ENCODE measurements around the gene UNG.
"Not testable (repeated sequence)": the region's sequence is repeated elsewhere in the genome, so short reads cannot be mapped to it uniquely, and the experiment has no call there.

UNG gene

DNA sequence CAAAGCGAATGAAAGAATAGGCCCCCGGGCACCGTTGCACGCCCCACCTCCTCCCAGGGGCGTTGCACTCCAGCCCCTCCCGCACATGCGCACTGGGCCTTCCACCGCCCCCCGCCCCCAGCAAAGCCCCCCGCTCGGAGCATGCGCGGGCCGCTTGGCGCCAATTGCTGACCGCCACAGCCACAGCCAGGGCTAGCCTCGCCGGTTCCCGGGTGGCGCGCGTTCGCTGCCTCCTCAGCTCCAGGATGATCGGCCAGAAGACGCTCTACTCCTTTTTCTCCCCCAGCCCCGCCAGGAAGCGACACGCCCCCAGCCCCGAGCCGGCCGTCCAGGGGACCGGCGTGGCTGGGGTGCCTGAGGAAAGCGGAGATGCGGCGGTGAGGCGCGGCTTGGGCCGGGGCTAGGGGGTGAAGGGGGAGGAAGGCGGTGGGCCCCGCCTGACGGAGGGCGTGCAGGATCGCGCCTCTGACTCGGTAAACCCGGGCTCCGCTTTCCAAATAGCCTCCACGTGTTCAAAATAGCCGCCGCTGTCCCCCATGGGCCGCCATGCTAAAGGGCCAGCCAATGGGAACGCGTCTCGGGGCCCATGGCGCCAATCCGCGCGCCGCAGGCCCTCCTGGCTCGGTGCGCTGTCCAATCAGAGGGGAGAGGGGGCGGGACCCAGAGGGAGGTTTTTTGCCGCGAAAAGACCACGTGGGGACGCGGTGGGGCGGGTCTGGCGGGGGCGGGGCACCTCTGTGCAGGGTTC, at the start of gene UNG:
Gene UNG, plus strand, starts transcription at position 163 of the 748 bp plus-strand sequence. Its CDS starts 83 bp downstream, at position 246.
- DNase-seq: peak; percentile 92 to 95

DNA sequence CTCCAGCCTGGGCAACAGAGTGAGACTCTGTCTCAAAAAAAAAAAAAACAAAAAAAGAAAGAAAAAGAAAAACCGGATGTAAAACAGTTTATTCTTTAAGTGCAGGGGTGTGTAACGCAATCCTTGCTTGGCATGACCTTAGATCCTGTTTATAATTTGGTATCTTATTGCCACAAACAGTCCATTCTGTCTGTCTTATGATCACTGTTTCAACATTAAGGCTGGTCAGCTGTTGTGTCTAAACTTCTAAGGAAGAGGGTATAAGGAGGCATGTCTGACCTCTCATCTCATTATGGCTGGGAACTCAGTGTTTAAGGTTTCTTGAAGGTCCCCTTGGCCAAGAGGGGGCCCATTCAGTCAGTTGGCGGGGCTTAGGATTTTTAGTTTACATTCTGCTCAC, 48.7 kb upstream of the UNG start:
- not testable (repeated sequence) for DNase-seq

DNA sequence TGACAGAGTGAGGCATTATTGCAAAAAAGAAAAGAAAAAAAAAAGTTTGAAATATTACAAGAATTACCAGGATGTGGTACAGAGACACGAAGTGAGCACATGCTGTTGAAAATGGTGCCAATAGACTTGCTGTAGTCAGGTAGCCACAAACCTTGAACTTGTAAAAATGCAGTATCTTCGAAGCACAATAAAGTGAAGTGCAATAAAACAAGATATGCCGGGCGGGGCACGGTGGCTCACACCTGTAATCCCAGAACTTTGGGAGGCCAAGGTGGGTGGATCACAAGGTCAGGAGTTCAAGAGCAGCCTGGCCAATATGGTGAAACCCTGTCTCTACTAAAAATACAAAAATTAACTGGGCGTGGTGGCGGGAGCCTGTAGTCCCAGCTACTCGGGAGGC, 47.6 kb upstream of the UNG start:
- not testable (repeated sequence) for DNase-seq

DNA sequence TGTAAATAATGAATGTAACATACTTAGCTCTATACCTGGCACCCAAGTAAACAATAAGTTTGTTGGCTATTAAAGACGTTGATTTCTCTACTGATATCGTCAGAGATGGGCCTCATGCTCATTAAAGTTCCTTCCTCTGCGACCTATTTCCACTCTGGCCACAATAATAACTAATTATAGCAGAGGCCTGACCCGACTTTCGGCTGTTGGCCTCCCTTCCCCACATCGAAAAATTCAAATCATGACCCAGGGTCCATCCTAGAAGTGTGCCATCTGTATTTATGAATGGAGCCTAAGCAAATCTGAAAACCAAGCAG, 45.3 kb upstream of the UNG start:
- no peak for DNase-seq

DNA sequence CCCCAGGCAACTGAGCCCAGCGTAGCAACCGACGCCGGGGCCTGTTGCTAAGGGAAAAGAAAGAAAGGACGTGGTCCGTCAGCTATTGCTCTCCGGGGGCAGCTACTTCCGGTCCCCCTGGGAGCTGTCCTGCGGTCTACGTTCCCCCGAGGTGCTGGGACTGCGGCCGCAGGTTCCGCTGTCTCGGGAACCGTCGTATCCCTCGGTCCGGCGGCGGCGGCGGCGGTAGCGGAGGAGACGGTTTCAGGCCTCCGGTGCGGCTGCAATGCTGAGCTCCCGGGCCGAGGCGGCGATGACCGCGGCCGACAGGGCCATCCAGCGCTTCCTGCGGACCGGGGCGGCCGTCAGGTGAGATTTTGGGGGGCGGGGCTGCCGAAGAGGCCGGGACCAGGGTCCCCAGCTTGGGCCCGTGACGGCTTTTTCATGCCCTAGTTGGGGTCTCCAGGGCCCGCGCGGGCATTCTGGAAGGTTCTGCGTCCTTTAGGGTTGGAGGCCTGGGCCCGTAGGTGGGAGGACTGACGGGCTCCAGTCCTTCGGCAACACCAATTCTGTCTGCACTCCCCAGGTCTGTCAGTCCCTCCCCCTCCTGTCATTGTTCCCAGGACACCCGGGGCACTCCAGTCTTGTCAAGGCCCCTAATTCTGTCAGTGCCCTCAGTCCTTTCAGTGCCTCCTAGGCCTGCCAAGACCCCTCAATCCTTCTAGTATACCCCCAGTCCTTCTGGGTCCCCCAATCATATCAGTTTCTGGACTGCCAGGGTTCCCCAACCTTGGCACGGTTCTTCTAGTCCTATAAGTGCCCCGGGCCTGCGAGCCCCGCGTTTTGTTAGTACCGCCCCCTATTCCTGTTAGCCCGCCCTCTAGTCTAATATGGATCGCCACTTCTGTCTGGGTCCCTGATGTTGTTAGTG, 44.7 kb upstream of the UNG start, which contains the start of gene USP30:
Gene USP30, plus strand, starts transcription at position 163 of the 910 bp plus-strand sequence. Its CDS starts 103 bp downstream, at position 266.
- peak; percentile 72 to 84 for DNase-seq

DNA sequence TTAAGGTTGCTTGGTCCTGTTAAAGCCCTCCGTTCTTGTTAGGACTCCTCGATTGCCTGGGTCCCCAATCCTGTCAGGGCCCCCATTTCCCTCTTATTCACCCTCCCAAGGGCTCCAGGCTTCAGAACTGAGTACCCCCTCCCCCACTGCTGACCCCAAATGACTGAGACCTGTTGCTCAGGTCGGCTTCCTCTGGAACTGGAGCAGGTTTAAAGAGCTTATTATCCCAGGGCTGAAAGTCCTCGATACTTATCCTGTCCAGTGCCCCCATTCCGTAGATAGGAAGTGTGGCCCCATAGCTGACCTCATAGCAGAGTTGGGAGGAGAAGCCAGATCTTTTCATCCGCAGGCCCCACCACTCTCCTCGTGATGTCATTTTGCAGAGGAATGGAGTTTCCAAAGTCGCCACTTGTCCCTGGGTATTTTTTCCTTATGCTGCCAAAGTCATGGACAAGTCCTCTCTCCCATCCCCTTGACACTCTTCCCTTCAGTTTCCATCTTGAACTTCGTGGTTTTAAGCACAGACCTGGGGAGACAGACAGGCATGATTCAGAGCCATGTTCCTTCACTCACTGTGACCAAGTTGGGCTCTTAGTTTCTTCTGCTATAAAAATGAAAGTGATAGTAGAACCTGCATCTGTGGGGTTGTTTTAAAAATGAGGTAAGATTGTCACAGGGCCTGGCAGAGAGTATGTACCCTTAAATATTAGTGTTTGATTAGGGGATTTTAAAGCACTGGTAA, 43.8 kb upstream of the UNG start:
- DNase-seq: no peak

DNA sequence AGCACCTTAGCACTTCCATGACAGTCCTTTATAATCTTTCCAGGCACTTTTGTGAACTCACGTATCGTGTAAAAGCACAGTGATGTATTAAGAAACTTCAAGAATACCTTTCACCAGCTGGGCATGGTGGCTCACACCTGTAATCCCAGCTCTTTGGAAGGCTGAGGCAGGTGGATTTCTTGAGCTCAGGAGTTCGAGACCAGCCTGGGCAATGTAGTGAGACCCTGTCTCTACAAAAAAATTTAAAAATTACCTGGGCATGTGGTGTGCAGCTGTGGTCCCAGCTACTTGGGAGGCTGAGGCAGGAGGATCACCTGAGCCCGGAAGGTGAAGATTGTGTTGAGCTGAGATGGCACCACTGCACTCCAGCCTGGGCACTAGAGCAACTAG, 43.3 kb upstream of the UNG start:
- DNase-seq: not testable (repeated sequence)

DNA sequence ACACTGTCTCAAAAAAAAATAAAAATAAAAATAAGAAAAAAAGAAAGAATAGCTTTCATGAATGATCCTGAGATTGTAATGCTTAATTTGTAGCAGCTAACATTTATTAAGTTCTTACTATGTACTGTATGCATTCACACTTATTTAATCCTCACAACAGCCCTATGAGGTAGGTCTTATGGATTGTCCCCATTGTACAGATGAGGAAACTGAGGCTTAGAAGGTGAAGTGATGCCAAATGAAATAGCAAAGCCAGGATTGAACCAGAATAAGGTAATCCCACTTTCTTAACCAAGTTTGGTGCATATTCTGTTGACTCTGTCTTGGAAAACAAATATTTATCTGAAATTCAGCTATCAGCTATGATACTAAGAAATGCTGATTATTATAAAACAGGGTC, 42.9 kb upstream of the UNG start:
- DNase-seq: no peak

DNA sequence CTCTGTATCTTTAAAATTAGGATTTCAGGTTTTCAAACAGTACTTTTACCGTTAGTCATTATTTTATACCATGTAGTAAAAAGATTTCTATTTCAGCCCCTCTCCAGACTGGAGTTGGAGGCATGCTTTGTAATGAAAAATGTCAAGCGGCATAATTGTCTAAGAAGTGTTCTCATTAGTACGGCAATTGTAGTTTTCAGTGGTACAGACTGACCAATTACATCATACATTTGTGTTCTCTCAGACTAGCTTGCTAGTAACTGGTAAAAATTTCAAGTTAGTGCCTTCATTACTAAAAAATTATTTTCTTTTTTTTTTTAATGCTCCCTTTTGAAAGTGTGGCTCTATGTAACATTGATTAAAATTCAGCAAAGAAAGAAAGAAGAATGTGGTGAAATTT, 40.5 kb upstream of the UNG start:
- no peak for DNase-seq

DNA sequence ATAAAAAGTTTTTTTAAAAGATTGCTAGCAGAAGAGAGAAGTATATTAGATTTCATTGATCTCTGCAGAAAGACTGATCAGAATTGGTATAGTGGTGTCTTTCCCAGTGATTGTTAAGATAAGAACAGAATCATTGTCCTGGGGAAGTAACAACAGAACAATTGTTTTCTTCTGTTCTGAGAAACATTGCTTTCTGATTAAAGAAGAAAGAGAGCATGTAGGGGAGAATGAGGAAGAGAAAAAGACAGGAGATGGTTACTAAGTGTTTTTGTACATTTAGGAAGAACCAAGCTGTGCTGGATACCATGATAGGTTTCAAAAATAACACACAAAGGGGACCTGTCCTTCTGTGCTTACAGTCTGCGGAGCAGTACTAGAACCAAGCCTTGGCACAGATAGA, 40.0 kb upstream of the UNG start:
- DNase-seq: no peak

DNA sequence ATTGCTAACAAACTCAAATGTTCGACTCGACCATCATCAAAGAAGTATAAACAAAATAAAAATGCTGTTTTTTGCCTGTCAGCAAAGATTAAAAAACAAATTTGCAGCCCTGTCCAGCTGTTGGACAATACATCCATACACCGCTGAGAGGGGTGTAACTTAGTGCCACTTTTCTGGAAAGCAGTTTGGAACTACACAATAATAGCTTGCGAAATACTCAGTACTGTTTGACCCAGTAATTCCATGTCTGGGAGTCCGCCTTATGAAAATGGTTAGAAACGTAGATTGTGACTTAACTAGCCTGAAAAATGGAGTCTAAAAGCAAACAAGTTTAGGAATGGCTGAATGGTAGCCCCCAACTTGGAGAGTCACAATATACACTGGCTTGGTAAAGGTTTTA, 38.6 kb upstream of the UNG start:
- no peak for DNase-seq

DNA sequence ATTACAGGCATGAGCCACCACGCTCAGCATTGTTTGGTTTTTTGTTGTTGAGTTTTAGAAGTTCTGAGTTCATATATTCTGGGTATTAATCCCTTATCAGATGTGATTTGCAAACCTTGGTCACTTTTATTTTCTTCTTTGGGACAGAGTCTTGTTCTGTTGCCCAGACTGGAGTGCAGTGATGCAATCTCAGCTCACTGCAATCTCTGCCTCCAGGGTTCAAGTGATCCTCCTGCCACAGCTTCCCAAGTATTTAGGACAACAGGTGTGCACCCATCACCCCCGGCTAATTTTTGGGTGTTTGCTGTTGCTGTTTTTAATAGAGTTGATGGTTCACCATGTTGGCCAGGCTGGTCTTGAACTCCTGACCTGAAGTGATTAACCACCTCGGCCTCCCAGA, 33.3 kb upstream of the UNG start:
- DNase-seq: no peak

DNA sequence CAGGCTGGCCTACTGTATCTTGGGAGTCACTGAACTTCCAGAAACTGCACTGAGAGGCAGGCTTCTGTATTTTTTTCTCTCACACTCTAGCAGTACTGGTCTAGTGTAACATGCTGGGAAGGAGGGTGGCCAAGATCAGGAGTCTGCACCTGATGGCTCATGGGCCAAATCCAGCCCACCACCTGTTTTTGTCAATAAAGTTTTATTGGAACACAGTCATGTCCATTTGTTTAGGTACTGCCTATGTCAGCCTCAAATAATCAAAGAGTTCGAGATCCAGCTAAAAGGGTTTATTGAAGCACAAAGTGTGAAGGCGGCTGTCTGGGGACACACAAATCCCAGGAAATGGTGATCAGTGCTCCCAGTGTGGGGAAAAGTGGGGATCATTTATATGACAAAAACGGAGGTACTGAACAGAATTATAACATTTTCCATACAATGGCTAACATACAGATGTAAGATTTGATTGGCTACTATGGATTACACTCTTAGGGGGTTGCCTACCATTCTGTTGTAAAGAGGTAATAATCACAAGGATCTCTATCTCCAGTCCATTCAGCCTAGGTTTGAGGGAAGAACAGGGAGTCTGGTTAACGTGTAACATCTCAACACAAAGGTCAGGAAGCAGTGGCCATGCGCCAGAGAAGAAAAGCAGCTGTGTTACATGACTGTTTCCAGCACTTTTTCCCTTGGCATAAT, 32.1 kb upstream of the UNG start:
- no peak for DNase-seq

DNA sequence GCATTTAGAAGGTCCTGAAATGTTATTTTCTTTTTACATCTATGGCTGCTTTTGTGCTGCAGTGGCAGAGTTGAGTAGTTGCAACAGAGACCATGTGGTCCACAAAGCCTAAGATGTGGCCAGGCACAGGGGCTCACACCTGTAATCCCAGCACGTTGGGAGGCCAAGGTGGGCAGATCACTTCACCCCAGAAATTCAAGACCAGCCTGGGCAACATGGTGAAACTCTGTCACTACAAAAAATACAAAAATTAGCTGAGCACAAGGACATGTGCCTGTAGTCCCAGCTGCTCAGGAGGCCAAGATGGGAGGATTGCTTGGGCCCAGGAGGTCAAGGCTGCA, 31.6 kb upstream of the UNG start:
- DNase-seq: no peak

DNA sequence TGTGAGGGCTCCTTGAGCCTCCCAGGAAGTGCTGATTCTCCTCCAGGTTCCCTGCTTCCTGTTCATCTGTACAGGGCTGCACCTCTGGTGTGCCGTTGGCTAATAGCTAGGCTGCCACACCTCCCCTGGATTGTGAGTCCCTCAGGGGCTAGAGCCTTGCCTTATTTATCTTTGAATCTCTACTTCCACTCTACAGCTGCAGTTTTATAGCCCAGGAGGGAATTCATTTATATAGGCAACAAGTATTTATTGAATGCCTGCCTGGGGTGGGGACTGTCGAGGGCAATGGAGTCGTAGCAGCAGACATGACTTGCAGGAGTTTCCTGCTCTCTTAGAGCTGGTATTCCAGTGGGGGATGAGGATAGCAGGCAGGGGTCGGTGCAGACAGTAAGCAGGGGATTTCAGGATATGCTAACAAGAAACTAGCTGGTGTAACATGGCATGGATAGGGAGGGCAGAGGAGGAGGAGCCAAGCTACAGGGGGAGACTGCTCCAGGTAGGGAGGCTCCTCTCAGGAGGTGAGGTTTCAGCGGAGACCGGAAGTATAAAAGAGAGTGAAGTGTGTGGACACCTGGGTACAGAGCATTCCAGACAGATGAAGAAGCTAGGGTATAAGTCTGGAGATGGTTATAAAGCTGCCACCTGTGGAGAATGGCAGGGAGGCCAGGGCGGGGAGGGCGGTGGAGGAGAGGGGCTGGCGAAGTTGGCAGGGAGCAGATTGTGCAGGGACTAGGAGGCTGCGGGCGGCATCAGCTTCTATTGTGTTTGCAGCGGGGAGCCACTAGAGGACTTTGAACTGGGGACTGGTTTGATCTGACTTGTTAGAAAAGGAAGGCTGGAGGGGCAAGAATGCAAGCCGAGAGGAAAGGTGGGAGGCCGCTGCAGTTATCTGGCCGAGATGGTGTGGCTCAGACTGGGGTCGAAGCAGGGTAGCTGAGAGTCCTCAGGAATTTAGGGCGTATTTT, 27.8 kb upstream of the UNG start:
- no peak for DNase-seq

DNA sequence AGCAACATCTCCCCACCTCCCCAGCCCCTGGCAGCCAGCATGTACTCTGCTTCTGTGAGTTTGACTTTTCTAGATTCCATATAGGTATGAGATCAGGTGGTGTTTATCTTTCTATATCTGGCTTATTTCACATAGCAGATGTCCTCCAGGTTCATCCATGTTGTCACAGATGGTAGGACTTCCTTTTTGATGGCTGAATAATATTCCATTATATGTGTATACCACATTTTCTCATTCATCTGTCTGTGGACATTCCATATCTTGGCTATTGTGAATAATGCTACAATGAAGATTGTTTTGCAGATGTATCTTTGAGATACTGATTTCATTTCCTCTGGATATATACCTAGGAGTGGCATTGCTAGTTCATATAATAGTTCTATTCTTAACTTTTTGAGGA, 22.5 kb upstream of the UNG start:
- no peak for DNase-seq

DNA sequence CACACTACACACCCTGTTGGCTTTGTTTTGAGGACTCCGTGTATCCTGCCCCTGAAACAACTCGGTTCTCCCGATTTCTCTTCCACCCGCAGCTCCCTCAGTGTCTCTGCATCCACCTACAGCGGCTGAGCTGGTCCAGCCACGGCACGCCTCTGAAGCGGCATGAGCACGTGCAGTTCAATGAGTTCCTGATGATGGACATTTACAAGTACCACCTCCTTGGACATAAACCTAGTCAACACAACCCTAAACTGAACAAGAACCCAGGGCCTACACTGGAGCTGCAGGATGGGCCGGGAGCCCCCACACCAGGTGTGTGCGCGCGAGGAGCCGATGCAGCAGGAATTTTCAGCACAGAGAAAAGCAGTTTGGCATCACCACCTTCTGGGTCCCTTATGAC, 14.6 kb upstream of the UNG start:
- DNase-seq: no peak

DNA sequence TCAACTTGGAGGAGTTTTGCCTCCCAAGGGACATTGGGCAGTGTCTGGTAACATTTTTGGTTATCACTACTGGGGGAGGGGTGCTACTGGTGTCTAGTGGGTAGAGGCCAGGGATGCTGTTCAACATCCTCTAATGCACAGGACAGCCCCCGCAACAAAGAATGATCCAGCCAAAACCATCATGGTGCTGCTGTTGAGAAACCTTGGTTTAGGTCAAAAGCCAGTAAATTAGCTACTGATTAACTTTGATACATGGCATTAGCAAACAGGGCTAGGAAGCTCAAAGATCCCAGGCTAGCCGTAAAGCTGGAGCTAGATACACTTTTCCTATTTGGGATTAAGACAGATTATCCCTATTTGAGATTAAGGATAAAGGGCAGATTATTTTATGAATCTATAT, 13.0 kb upstream of the UNG start:
- DNase-seq: no peak

DNA sequence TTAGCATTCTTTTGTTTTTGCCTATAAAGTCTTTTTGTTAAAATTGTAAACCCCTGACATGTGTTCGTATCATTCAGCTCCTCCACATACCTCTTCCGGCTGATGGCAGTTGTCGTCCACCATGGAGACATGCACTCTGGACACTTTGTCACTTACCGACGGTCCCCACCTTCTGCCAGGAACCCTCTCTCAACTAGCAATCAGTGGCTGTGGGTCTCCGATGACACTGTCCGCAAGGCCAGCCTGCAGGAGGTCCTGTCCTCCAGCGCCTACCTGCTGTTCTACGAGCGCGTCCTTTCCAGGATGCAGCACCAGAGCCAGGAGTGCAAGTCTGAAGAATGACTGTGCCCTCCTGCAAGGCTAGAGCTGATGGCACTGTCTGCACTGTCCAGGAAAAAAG, 11.8 kb upstream of the UNG start:
- no peak for DNase-seq

DNA sequence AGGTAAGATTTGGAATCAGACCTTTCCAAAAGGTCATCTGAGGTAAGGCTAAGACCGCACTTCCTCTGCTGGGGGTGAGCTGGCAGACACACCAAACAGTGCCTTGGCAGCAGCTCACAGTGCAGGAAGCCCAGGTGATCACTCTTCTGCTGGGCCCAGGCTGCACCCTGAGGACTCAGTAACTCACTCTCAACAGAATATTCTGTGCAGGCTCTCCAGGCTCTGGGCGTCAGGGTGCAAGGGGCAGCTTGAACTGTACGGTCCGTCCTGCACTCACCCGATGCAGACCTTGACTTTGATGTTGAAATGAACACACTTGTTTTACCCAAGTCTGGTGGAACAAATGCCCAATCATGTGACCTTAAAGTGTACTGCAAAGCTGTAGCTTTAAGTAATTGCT, 10.1 kb upstream of the UNG start:
- no peak for DNase-seq

DNA sequence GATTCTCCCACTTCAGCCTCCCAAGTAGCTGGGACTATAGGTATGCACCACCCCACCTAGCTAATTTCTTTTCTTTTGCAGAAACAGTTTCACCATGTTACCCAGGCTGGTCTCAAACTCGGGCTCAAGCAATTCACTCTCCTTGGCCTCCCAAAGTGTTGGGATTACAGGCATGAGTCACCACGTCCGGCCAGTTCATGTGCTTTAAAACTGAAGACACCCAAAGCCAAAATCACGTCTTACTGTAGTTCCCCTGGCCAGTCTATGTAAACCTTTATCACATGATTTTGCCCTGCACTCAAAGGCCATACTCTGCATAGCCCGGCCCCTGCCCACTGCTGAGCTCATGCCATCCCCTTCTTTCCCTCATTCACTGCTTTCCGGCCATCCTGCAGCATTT, 8.6 kb upstream of the UNG start:
- DNase-seq: no peak

DNA sequence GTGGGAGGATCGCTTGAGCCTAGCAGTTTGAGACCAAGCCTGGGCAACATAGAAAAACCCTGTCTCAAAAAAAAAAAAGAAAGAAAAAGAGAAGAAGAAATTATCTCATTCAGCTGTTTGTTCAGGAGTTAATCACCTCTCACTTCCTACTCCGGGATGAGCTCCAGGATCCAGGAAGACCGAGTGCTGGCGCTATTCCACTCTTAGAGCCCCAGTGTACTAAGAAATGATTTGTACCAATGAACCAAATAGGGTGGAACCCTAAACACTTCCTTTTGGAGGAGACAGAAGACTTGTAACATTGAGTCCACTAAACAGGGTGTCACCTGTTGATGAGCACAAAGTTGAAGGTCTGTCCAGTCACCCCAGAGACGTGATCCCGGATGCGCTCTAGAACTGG, 7.7 kb upstream of the UNG start:
- no peak for DNase-seq
